Measurements from ENCODE around the gene MLLT3.

GRCh38 chr9:20464242-20464641 lies 158.1 kb downstream of the MLLT3 start:
- TF ChIP-seq, protein P1, sequence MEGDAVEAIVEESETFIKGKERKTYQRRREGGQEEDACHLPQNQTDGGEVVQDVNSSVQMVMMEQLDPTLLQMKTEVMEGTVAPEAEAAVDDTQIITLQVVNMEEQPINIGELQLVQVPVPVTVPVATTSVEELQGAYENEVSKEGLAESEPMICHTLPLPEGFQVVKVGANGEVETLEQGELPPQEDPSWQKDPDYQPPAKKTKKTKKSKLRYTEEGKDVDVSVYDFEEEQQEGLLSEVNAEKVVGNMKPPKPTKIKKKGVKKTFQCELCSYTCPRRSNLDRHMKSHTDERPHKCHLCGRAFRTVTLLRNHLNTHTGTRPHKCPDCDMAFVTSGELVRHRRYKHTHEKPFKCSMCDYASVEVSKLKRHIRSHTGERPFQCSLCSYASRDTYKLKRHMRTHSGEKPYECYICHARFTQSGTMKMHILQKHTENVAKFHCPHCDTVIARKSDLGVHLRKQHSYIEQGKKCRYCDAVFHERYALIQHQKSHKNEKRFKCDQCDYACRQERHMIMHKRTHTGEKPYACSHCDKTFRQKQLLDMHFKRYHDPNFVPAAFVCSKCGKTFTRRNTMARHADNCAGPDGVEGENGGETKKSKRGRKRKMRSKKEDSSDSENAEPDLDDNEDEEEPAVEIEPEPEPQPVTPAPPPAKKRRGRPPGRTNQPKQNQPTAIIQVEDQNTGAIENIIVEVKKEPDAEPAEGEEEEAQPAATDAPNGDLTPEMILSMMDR (conservative IDR thresholded peaks at IDR 0.05), result no peak
- no peak for TF ChIP-seq EZH2 (IDR thresholded peaks at IDR 0.05; ENCODE audit: low read depth)
